Measurements from ENCODE around the gene ATP23. TPM values are rescaled to one million over a fixed set of nuclear protein-coding genes. Genes with fewer than 3 reads are reported as not detected.

The ATP23 gene
- polyA plus RNA-seq, 1 of the 3 experiments (the other 2 are of a cell fraction), result 6.4 TPM

DNA sequence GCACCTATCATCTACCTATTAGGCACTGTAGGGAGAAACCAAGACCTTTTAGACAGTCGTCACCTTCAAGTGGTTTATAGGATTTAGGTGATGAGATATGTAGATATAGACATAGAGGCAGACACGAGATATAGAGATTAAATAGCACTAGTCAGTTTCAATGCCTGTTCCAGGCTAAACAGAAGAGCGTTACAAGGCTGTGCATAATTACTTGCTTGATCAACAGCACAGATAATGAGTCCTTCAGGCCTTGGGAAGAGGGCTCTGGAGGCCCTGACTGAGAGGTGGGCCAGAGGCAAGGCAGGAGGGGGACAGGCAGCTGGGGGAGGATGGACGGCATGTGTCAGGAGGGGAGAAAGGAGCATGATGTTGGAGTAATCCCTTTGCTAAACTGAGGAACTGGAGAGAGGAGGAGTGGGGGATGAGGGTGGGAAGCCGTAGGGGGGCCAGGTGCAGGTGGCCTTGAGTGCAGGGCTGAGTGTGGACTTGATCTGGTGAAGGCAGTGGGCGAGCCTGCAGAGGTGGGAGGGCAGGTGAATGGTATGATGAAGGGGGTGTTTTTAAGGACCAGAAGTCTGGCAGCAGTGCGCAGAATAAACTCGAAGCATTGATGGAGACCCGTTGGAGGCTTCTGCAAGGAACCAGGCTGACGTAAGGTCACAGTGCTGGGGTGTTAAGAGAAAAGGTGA lies 43.9 kb upstream of the ATP23 start:
- 73% methylated on average over 10 of the region's 10 CpGs for WGBS (ENCODE audit: low lambda C conversion rate)
- H2AFZ ChIP-seq (ENCODE audit: low read depth), result peak overlapping the region; percentile 78
- DNase-seq, result no peak
- no peaks in the 10 kb centered on the region for H3K36me3 ChIP-seq (replicated peaks in 1 of 2; ENCODE audit: control insufficient read depth in 1 of 2, insufficient read depth in 2 of 2, low read length in 1 of 2)
- ChIA-PET POLR2A (interaction anchor here (0.5 to 5.4 kb wide), 6 partner anchors 9 to 64 kb away, joined by 3 to 52 read pairs (median 4); partner anchors contain the start of gene CTDSP2), CTCF (interaction anchor here (0.6 to 10.3 kb wide), 17 partner anchors 7 to 891 kb away, joined by 3 to 67 read pairs (median 6); partner anchors contain the start of genes CTDSP2 and ZBTB39)
- peak overlapping the region in 1 of 2 experiments; percentile 50; a peak in 2 of 4 replicates for H3K4me3 ChIP-seq (ENCODE audit: low read depth in 2 of 2, low read length in 1 of 2)
- H3F3A ChIP-seq (replicated peaks; ENCODE audit: insufficient read depth), result peaks cover 39% of the 10 kb centered on the region
- H3K9me2 ChIP-seq, result no peaks in the 10 kb centered on the region
- no peaks in the 10 kb centered on the region for H3K27me3 ChIP-seq (ENCODE audit: insufficient read depth)
- TF ChIP-seq GATA2 (CRISPR knock-in tag; IDR thresholded peaks at IDR 0.05), result peak; percentile 65
- TF ChIP-seq RCOR1 (IDR thresholded peaks at IDR 0.05; ENCODE audit: low read length), result peak; percentile 38; the same call in 1 of the 2 replicates
- TF ChIP-seq SMC3 (IDR thresholded peaks at IDR 0.05; ENCODE audit: low read depth, low read length), result no peak
- H4K20me1 ChIP-seq (ENCODE audit: insufficient read depth), result no peaks in the 10 kb centered on the region
- H3K27ac ChIP-seq (ENCODE audit: low read depth in 2 of 2, low read length in 1 of 2), result peak overlapping the region; percentile 97 to 99; a peak in 3 of 4 replicates
- H3K4me1 ChIP-seq (ENCODE audit: control insufficient read depth in 1 of 2, insufficient read depth in 2 of 2, low read depth in 1 of 2, low read length in 1 of 2), result peaks cover 68 to 69% of the 10 kb centered on the region in 2 experiments
- no peaks in the 10 kb centered on the region for H3K9me3 ChIP-seq
- peak overlapping the region; percentile 71 for H3K9ac ChIP-seq
- 0 out of 2 replicates have a peak, but pooled peaks cover 3% of the 10 kb centered on the region for H3K79me2 ChIP-seq (ENCODE audit: insufficient read depth)
- H3K4me2 ChIP-seq, result peak overlapping the region; percentile 88

DNA sequence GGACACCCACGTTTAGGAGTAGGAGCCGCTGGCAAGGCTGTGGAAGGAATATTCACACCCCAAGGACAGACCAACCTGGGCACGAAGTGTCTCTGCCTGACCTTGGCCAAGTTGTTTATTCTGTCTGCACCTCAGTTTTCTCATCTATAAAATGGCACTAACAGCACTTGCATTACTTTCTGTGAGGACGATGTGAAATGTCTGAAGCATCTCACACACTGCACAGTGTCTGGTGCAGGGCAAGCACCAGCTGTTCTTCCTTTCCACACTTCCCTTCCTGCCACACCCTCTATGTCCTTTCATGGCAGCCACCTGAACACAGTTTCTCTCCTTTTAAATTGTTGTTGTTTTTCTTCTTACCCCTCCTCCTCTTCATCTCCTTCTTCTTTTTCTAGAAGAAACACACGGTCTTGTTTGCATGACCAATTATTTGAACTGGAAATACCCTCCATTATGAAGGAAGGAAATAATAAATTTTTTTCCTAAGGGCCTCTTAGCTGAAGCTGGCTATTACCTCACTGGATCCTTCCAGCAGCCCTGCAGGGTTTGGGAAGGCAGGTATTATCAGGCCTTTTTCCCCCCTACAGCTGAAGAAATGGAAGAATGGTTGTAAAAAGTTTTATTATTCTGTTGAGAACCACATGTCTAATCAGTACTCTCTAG lies 42.9 kb upstream of the ATP23 start:
- ChIA-PET POLR2A (no interaction called here), CTCF (interaction anchor here (1.3 to 10.3 kb wide), 5 partner anchors 10 to 95 kb away, joined by 3 to 67 read pairs (median 6); partner anchors contain the start of gene CTDSP2)
- no peaks in the 10 kb centered on the region for H3K79me2 ChIP-seq (ENCODE audit: insufficient read depth)
- H2AFZ ChIP-seq (ENCODE audit: low read depth), result peak overlapping the region; percentile 64
- H3K9me3 ChIP-seq, result no peaks in the 10 kb centered on the region
- H3K27me3 ChIP-seq (ENCODE audit: insufficient read depth), result no peaks in the 10 kb centered on the region
- H3K9me2 ChIP-seq, result no peaks in the 10 kb centered on the region
- H3K4me2 ChIP-seq, result peak overlapping the region; percentile 88
- no peaks in the 10 kb centered on the region for H4K20me1 ChIP-seq (ENCODE audit: insufficient read depth)
- H3K4me1 ChIP-seq (ENCODE audit: control insufficient read depth in 1 of 2, insufficient read depth in 2 of 2, low read depth in 1 of 2, low read length in 1 of 2), result peaks cover 59% of the 10 kb centered on the region in 2 experiments
- peaks cover 33% of the 10 kb centered on the region for H3F3A ChIP-seq (replicated peaks; ENCODE audit: insufficient read depth)
- no peaks in the 10 kb centered on the region for H3K36me3 ChIP-seq (replicated peaks in 1 of 2; ENCODE audit: control insufficient read depth in 1 of 2, insufficient read depth in 2 of 2, low read length in 1 of 2)
- H3K9ac ChIP-seq, result peak overlapping the region; percentile 15; the same call in 1 of the 2 replicates
- peak overlapping the region; percentile 48 to 79; a peak in 3 of 4 replicates for H3K27ac ChIP-seq (ENCODE audit: low read depth in 2 of 2, low read length in 1 of 2)
- TF ChIP-seq PBX3 (IDR thresholded peaks at IDR 0.05), result no peak
- TF ChIP-seq RAD21 (IDR thresholded peaks at IDR 0.05; ENCODE audit: low read length), result no peak
- TF ChIP-seq, protein P1, sequence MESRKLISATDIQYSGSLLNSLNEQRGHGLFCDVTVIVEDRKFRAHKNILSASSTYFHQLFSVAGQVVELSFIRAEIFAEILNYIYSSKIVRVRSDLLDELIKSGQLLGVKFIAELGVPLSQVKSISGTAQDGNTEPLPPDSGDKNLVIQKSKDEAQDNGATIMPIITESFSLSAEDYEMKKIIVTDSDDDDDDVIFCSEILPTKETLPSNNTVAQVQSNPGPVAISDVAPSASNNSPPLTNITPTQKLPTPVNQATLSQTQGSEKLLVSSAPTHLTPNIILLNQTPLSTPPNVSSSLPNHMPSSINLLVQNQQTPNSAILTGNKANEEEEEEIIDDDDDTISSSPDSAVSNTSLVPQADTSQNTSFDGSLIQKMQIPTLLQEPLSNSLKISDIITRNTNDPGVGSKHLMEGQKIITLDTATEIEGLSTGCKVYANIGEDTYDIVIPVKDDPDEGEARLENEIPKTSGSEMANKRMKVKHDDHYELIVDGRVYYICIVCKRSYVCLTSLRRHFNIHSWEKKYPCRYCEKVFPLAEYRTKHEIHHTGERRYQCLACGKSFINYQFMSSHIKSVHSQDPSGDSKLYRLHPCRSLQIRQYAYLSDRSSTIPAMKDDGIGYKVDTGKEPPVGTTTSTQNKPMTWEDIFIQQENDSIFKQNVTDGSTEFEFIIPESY (IDR thresholded peaks at IDR 0.05; ENCODE audit: borderline replicate concordance, low read depth), result no peak
- TF ChIP-seq TAF1 (IDR thresholded peaks at IDR 0.05; ENCODE audit: borderline replicate concordance, low read depth, low read length), result no peak
- TF ChIP-seq ELF1 (IDR thresholded peaks at IDR 0.05), result no peak
- no peak for TF ChIP-seq SMC3 (IDR thresholded peaks at IDR 0.05; ENCODE audit: low read depth, low read length)
- 65% methylated on average over 5 of the region's 5 CpGs for WGBS (ENCODE audit: low lambda C conversion rate)
- no peak overlapping the region; a peak in 1 of 4 replicates for H3K4me3 ChIP-seq (ENCODE audit: low read depth in 2 of 2, low read length in 1 of 2)
- no peak for DNase-seq
